ENCODE results near the gene ANGPTL4. TPM values are rescaled to one million over a fixed set of nuclear protein-coding genes. Genes with fewer than 3 reads are reported as not detected.
A peak's percentile ranks its signal among the peaks of the same experiment; 100 is the strongest.
"Not testable (repeated sequence)": the region's sequence is repeated elsewhere in the genome, so short reads cannot be mapped to it uniquely, and the experiment has no call there.

ANGPTL4 gene
- total RNA-seq, 2 experiments from 2014 or later = not detected

GRCh38 chr19:8403098-8403819 lies 39.3 kb downstream of the ANGPTL4 start:
- Mint-ChIP-seq H3K27me3 (no peaks in the 10 kb centered on the region), H3K9me3 (no peaks in the 10 kb centered on the region), H3K4me3 (no peak overlapping the region), H3K4me1 (no peaks in the 10 kb centered on the region), H3K27ac (no peak overlapping the region), H3K36me3 (ENCODE audit: low read depth) (peaks cover 17% of the 10 kb centered on the region)
- ChIA-PET CTCF (interaction anchor here (0.6 to 1.1 kb wide), 4 partner anchors 8 to 49 kb away, joined by 3 read pairs; no protein-coding TSS in a partner anchor), POLR2A (no interaction called here)
- DNase-seq = no peak

GRCh38 chr19:8403820-8404109 lies 39.8 kb downstream of the ANGPTL4 start:
- H3K4me3 Mint-ChIP-seq = no peak overlapping the region
- no peak for DNase-seq
- no peaks in the 10 kb centered on the region for H3K27me3 Mint-ChIP-seq
- POLR2A ChIA-PET = no interaction called here
- H3K4me1 Mint-ChIP-seq = no peaks in the 10 kb centered on the region
- H3K27ac Mint-ChIP-seq = no peak overlapping the region
- H3K36me3 Mint-ChIP-seq (ENCODE audit: low read depth) = peaks cover 17% of the 10 kb centered on the region
- CTCF ChIA-PET = interaction anchor here (0.7 to 1.3 kb wide), 3 partner anchors 10 to 50 kb away, joined by 3 read pairs; no protein-coding TSS in a partner anchor
- H3K9me3 Mint-ChIP-seq = no peaks in the 10 kb centered on the region

GRCh38 chr19:8404391-8405151 lies 40.6 kb downstream of the ANGPTL4 start:
- CTCF ChIA-PET = interaction anchor here (1.3 kb wide), 1 partner anchor 13 kb away, joined by 3 read pairs; no protein-coding TSS in a partner anchor
- no peak for DNase-seq
- Mint-ChIP-seq H3K27me3 (no peaks in the 10 kb centered on the region), H3K36me3 (ENCODE audit: low read depth) (peaks cover 17% of the 10 kb centered on the region), H3K9me3 (no peaks in the 10 kb centered on the region), H3K4me1 (no peaks in the 10 kb centered on the region), H3K4me3 (no peak overlapping the region), H3K27ac (no peak overlapping the region)
- POLR2A ChIA-PET = no interaction called here

DNA sequence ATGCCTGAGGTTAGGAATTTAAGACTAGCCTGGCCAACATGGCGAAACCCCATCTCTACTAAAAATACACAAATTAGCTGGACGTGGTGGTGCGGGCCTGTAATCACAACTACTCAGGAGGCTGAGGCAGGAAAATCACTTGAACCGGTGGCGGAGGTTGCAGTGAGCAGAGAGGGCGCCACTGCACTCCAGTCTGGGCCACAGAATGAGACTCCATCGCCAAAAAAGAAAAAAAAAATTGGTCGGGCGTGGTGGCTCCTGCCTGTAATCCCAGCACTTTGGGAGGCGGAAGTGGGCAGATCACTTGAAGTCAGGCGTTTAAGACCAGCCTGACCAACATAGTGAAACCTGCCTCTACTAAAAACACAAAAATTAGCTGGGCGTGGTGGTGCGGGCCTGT lies 46.8 kb downstream of the ANGPTL4 start:
- peaks cover 13% of the 10 kb centered on the region for H3K4me1 Mint-ChIP-seq

DNA sequence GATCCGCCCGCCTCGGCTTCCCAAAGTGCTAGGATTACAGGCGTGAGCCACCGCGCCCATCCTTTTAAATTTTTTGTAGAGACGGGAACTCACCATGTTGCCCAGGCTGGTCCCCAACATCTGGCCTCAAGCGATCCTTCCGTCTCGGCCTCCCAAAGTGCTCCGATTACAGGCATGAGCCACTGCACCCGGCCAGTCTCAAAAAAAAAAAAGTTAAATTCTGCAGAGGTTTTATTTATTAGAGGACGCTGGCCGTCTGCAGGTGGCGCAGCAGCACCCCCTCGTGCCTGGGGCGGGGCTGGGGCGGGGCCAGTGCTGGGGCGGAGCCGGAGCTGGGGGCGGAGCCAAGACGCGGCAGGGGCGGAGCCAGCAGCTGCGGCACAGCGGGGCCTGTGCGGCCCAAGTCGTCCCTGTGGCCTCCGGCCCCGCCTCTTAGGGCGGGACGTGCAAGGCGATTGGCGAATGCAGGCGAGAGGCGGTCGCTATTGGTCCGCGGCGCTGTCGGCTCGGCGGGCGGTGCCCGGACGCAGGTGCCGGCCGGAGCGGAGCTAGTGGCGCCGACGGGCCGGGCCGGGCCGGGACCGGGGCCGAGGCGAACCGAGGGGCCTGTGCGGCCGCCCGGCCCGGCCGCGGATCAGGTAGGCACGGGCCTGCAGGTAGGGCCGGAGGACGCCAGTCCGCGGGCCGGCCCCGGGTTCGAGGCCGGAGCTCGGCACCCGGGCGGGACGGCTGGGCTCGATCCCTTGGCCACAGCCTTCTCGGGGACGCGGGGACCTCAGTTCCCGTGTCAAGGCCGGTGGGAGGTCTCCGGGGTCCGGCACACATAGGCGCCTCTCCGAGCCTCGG lies 49.1 kb downstream of the ANGPTL4 start, which contains the start of gene MARCHF2:
MARCHF2 (plus strand) TSS at position 523 of the 846 bp plus-strand sequence. CDS start 8,536 bp downstream, outside the sequence.
- peaks cover 13% of the 10 kb centered on the region for H3K4me1 Mint-ChIP-seq
- ChIA-PET CTCF (interaction anchor here (0.5 to 4.8 kb wide), 26 partner anchors 11 to 1962 kb away, joined by 3 to 34 read pairs (median 4); partner anchors contain the start of genes HNRNPM and RAB11B), POLR2A (interaction anchor here (1.0 kb wide), 1 partner anchor 32 kb away, joined by 4 read pairs; the partner anchor contains the start of gene HNRNPM)
- H3K9me3 Mint-ChIP-seq = no peaks in the 10 kb centered on the region
- H3K36me3 Mint-ChIP-seq (ENCODE audit: low read depth) = no peaks in the 10 kb centered on the region
- H3K27ac Mint-ChIP-seq = peak within 1 kb of the TSS; percentile 77
- peak within 1 kb of the TSS; percentile 67 for H3K4me3 Mint-ChIP-seq
- DNase-seq = peak; percentile 95
- no peaks in the 10 kb centered on the region for H3K27me3 Mint-ChIP-seq

More for the DNA sequence above, 46.8 kb downstream of the ANGPTL4 start:
- DNase-seq; H3K27me3 Mint-ChIP-seq; H3K36me3 Mint-ChIP-seq (ENCODE audit: low read depth); H3K9me3 Mint-ChIP-seq; H3K27ac Mint-ChIP-seq; H3K4me3 Mint-ChIP-seq; POLR2A ChIA-PET: not testable (repeated sequence)
- CTCF ChIA-PET = interaction anchor here (0.6 to 4.8 kb wide), 3 partner anchors 8 to 169 kb away, joined by 3 to 34 read pairs (median 3); no protein-coding TSS in a partner anchor

- H3K9me3 Mint-ChIP-seq = no peaks in the 10 kb centered on the region
- peaks cover 13% of the 10 kb centered on the region for H3K4me1 Mint-ChIP-seq
- peak overlapping the region; percentile 77 for H3K27ac Mint-ChIP-seq
- ChIA-PET POLR2A (interaction anchor here (1.0 kb wide), 1 partner anchor 31 kb away, joined by 4 read pairs; the partner anchor contains the start of gene HNRNPM), CTCF (interaction anchor here (0.6 to 4.8 kb wide), 25 partner anchors 11 to 797 kb away, joined by 3 to 34 read pairs (median 4); partner anchors contain the start of genes HNRNPM and RAB11B)
- no peaks in the 10 kb centered on the region for H3K27me3 Mint-ChIP-seq
- peak; percentile 10 for DNase-seq
- H3K4me3 Mint-ChIP-seq = peak overlapping the region; percentile 67
- H3K36me3 Mint-ChIP-seq (ENCODE audit: low read depth) = no peaks in the 10 kb centered on the region
Measured at GRCh38 chr19:8413629-8413995, 49.7 kb downstream of the ANGPTL4 start.

GRCh38 chr19:8416796-8417195 lies 52.8 kb downstream of the ANGPTL4 start:
- Mint-ChIP-seq H3K4me3 (no peak overlapping the region), H3K9me3 (no peaks in the 10 kb centered on the region), H3K27ac (no peak overlapping the region), H3K27me3 (no peaks in the 10 kb centered on the region), H3K36me3 (ENCODE audit: low read depth) (peaks cover under 1% of the 10 kb centered on the region), H3K4me1 (peaks cover 9% of the 10 kb centered on the region)
- ChIA-PET POLR2A (no interaction called here), CTCF (no interaction called here)
- no peak for DNase-seq

- ChIA-PET CTCF (interaction anchor here (0.6 to 1.7 kb wide), 5 partner anchors 8 to 1125 kb away, joined by 3 to 5 read pairs (median 4); no protein-coding TSS in a partner anchor), POLR2A (no interaction called here)
Measured at GRCh38 chr19:8421484-8422461, 57.8 kb downstream of the ANGPTL4 start.

GRCh38 chr19:8423817-8424223 lies 59.9 kb downstream of the ANGPTL4 start:
- no peak overlapping the region for H3K4me3 Mint-ChIP-seq
- H3K36me3 Mint-ChIP-seq (ENCODE audit: low read depth) = peaks cover 3% of the 10 kb centered on the region
- ChIA-PET CTCF (interaction anchor here (0.6 to 2.2 kb wide), 4 partner anchors 11 to 70 kb away, joined by 3 to 6 read pairs (median 4); partner anchors contain the start of gene MARCHF2), POLR2A (no interaction called here)
- H3K27me3 Mint-ChIP-seq = no peaks in the 10 kb centered on the region
- no peaks in the 10 kb centered on the region for H3K9me3 Mint-ChIP-seq
- H3K27ac Mint-ChIP-seq = no peak overlapping the region
- H3K4me1 Mint-ChIP-seq = no peaks in the 10 kb centered on the region
- no peak for DNase-seq

More at GRCh38 chr19:8421484-8422461, 57.8 kb downstream of the ANGPTL4 start:
- no peak for DNase-seq
- Mint-ChIP-seq H3K4me1 (no peaks in the 10 kb centered on the region), H3K9me3 (no peaks in the 10 kb centered on the region), H3K27me3 (no peaks in the 10 kb centered on the region), H3K27ac (no peak overlapping the region), H3K36me3 (ENCODE audit: low read depth) (peaks cover 3% of the 10 kb centered on the region), H3K4me3 (no peak overlapping the region)
